Hepatic stellate cell (primary cell): ENCODE results near the gene OAS1.

Experiments
- DNase-seq: peaks from one replicate; pipeline ENCODE4 v3.0.0; 2011; ENCODE audit warnings: low spot score

Gene OAS1

DNA sequence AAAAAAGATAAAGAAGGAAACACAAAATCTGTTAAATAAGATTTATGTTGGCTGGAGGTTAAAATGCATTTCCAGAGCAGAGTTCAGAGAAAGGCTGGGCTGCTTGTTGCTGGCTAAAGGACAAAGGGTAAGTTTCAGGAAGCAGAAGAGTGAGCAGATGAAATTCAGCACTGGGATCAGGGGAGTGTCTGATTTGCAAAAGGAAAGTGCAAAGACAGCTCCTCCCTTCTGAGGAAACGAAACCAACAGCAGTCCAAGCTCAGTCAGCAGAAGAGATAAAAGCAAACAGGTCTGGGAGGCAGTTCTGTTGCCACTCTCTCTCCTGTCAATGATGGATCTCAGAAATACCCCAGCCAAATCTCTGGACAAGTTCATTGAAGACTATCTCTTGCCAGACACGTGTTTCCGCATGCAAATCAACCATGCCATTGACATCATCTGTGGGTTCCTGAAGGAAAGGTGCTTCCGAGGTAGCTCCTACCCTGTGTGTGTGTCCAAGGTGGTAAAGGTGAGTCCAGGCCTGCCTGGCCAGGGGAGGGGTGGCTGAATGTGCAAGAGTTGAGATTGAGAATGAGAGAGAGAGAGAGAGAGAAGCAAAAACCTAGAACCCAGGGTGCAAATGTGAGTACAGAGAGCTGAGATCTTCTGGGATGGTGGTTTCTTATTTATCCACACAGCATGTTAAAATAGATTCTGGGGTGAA lies at the start of gene OAS1:
OAS1 (plus strand) TSS at position 251 of the 703 bp plus-strand sequence; CDS start at position 329, 78 bp downstream.
- DNase-seq, result peak; percentile 32

DNA sequence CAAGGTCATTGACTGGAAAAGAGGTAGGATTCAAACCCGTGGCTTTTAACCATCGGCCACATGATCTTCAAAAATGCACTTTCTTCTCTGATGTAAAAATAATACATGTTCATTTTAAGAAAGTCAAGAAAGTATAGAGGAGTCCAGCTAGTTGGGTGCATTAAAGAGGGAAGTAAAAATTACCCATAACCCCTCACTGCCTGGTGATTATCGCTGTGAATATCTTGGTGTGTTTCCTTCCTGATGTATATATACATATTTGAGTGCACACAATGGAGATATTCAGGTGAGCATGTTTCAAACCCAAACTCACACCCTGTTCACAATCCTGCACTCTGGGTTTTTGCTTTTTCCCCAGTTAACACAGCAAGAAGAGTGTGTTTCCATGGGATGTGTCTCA lies 47.5 kb upstream of the OAS1 start:
- DNase-seq, result no peak

DNA sequence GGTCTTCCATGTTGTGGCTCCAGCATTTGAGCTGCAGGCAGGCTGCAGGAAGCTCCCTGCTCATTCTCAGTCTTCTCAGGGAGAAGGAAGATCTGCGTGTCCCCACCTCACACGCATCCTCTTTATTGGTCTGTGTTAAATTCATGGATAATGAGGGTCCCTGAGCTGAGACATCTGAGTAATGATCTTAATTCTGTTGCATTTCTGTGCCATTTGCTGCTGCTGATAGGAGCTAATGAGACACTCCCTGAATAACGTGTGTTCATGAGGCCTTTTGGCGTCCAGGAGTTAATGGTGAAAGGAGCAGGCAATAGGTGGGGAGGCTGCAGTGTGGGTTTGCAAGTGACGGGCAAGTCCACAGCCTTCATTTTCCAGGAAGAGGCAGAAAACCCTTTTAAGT lies 46.6 kb upstream of the OAS1 start:
- no peak for DNase-seq

DNA sequence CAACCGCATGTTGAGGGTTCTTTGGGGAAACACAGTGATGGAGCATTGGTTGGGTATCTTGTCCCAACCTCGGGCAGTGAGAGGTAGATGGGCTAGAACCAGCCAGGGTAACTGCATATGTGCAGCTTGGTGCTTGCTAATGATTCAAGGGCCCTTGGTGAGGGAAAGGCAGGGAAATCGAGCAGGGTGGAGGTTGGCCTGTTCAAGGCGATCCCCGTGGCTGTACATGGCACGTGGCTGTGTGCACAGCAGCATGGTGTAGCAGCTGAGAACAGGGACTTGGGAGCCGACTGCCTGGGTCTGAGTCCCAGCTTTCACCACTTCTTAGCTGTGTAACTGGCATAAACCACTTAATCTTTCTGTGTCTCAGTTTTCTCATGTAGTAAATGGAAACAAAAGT lies 45.5 kb upstream of the OAS1 start:
- DNase-seq, result no peak

DNA sequence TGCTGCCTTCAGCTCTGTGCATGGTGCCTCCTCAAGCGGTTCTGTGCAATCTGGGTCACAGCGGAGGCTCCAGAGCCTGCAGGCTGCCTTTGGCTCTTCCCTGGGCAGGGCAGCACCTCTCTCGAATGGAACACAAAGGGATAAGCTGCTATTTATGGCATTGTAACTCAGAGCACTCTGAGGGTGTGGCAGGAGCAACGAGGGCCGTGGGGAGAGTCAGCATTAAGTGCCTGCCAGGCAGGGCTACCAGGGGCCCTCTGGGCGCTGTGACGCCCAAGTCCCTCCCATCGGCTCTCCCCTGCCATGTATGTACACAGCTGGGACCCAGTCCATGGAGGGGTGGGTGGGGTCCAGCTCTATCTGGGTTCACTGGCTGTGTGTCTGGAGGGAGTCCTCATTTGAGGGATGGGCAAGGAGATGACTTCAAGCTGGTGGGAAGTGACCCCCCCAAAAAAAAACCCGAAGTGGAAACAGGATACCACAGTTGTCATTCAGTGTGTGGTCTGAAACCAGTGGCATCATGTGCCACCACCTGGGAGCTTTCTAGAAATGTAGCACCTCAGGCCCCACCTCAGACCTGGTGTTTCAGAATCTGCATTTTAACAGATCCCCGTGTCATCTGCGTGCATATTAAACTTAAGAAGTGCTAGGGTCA lies 44.0 kb upstream of the OAS1 start:
- DNase-seq, result no peak

DNA sequence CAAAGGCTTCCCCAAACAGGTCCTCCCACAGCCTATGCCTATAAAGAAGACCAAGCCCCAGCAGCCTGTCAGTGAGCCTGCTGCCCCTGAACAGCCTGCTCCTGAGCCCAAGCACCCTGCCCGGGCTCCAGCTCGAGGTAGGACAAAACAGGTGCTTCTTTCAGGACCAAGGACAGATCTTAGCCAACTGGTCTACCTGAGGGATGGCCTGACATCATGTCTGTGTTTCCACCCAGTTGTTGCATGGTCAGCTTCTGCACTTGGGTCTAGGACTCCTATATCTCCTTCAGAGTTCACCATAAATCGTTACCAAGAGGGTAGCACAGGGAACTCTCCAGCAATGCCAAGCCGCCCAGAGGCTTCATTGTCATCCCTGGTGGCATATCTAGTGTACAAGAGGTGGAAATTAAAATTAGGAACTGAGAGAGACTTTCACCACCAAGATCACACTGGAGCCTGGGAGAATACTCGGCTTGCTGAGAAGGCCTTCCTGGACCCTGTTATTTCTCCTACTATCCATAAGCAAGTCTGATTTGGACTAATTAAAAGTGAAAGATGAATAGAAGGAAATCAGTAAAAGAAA lies 38.2 kb upstream of the OAS1 start:
- no peak for DNase-seq

DNA sequence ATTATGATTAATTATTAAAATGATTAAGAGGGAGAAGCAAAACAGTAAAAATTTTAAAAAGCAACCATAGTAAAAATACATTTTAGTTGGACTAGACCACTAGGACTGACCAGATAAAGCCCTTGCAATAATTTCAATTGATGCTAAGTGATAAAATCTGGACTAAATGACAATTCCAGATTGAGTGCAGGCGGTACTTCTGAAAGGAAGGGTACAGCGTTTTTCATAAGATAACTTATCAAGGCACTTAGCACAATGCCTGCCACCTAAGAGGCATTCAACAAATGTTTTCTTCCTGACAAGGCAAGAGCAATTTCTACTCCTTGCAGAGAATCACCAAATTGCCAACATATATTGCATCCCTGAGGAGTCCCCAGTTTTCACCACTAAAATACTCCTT lies 37.7 kb upstream of the OAS1 start:
- DNase-seq, result no peak

DNA sequence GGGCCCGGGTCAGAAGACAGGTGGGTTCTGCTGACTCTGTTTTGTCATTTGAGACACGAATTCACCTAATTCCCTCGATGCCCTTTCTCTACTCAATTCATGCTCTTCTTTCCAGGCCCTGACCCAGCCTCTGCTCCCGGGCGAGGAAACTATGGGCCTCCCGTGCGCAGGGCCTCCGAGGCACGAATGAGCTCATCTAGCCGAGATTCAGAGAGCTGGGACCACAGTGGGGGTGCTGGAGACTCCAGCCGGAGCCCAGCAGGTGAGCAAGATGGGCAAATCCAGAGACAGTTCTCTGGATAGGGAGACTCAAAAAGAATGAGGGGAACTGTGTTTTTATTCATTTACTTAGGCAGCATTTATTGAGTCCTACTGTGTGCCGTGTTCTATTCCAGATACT lies 37.0 kb upstream of the OAS1 start:
- no peak for DNase-seq

DNA sequence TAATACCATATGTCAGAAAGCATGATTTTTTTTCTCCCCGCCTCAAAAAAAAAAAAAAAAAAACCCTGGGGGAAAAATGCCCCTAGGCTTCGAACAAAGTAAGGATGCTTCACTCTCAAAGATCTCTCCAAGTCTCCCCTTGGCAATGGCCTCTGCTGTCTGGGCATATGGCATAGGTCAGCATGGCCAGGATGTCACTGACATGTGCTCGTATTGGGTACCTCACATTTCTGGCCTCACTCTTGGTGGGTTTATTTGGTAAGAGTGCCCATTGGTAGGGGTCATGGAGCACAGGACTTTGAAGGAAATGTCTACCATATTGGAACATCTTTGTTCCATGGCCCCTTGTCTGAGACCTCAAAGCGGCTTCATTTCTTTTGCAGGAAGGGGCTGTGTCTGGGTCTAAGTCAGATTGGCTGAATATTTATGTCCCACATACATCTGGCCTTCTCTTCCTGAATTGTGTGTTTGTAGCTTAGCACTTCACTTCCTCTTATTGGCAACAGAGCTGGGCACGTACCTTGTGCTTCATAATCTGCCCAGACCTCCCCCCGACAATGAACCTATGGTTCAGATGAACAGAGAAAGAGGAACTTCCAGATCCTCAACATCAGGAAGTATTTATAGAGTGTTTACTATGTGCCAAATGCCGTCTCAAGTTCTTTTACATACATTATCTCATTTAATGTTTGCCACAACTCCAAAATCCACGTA lies 36.3 kb upstream of the OAS1 start:
- DNase-seq, result no peak

DNA sequence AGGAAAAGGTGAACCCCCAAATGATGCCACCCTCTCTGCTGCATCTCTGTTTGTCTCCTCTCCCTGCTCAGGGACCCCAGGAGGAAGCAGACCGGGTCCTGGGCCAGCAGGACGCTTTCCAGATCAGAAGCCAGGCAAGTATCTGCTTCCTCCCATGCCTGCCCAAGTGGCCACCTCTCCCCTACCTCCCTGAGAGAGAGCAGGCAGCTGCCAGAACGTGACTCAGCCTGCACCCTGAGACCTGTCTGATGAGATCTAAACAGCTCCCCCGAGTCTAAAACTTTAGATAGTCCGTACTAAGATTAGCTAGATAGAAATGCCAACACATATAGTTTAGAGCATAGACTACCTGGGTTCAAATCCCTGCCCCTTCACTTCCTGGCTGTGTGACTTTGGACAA lies 31.2 kb upstream of the OAS1 start:
- no peak for DNase-seq

DNA sequence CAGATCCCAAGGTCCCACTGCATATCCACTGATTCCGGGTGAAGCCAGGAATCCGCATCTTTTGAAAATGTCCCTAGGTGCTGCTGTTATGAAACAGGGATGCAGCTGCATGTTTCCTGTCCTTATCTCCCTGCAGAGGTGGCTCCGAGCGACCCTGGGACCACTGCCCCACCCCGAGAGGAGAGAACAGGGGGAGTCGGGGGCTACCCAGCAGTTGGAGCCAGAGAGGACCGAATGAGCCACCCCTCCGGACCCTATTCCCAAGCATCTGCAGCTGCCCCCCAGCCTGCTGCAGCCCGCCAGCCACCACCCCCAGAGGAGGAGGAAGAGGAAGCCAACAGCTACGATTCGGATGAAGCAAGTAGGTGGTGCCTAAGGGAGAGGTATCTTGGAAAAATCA lies 30.3 kb upstream of the OAS1 start:
- no peak for DNase-seq

DNA sequence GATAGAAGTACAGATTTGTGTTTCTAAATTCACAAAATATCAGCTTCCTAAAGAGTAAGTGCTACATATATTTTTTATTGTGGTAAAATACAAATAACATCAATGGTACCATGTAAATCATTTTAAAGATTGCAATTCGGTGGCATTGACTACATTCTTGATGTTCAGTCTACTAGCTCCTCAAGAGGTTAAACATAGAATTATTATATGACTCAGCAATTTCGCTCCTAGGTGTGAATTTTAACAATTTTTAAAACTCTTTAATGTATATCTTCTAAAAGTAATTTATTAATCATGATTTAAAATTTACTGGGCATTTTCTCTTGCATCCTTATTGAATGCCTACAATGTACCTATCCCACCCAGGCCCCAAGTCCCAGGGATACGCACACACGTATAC lies 29.8 kb upstream of the OAS1 start:
- DNase-seq, result no peak

DNA sequence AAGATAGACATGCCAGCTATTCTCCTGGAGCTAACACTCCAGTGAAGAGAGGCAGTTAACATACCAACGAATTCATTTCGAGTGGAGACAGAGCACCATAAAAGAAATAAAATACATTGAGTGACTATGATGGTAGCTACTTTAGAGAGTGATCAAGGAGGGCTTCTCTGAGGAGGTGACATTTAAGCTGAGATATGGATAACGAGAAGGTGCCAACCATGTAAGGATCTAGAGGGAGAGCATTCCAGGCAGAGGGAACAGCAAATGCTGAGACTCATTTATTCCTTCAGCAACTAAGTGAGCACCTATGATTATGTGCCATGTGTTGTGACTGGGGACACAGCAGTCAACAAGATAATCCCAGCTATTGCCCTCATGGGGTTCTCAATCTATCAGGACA lies 28.3 kb upstream of the OAS1 start:
- DNase-seq, result no peak

DNA sequence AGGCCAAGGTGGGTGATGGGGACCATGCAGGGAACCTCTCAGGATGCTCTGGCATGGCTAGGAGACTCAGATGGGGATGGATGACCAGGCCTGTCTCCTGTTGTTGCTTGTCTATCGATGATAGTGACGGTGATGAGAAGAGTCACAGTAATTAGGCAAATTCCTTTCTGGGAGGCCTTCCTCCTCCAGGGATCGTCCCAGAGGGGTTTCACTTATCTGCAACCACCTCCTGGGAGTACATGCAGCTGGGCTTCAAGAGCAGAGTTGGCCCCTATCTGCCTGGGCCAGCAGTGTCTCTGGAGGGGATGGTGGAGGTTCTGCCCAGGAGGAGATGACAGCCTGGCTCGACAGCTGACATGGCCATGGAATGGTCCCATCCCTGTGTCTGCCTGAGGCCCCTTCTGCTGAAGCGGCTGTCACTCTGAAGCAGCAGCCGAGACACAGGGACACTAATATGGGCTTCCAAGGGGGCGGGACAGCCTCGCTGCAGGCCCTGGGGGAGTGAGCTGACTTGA lies 27.5 kb upstream of the OAS1 start:
- DNase-seq, result no peak

DNA sequence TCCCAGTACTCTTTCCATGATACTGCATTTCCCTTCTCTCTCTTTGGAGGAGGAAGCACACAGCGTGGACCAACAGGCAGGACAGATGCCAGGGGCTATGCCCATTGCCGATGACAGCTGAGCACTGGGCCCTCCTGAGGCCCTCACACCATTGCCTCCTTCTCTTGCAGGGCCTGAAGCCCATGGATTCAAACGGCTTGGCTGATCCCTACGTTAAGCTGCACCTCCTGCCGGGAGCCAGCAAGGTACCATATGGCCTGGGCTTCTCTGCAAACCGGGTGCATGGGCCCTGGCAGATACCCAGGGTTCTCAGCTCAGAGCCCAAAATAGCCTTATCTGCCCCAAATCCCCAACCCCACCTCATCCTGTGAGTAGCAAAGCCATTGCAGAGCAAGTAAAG lies 25.2 kb upstream of the OAS1 start:
- DNase-seq, result no peak

DNA sequence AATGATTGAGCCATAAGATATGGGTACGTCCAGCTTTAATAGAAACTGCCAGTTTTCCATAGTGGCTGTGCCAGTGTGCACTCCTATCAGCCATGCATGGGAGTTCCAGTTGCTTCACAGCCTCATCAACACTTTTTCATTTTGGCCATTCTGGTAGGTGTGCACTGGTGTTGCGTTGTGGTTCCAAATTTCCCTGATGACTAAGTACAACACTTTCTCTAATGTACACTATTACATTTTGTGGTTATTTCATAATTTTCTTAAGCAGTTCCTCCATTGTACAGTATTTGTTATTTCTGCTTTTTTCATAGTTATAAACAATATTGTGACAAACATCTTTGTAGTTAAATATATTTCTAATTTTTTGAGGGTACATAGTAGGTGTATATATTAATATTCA lies 21.5 kb upstream of the OAS1 start:
- DNase-seq, result no peak

DNA sequence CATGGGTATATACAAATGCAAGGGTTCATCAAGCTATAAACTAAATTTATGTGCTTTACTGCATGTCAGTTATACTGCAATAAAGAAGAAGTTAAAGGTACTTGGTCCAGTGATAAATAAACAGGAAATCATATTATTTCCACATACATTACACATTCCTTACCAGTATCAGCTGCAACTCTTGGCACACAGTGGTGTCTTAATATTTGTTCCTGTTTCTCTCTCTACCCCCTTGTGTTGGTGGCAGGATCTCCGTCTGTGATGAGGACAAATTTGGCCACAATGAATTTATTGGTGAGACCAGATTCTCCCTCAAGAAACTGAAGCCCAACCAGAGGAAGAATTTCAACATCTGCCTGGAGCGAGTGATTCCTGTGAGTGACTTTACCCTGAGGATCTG lies 19.2 kb upstream of the OAS1 start:
- DNase-seq, result no peak

DNA sequence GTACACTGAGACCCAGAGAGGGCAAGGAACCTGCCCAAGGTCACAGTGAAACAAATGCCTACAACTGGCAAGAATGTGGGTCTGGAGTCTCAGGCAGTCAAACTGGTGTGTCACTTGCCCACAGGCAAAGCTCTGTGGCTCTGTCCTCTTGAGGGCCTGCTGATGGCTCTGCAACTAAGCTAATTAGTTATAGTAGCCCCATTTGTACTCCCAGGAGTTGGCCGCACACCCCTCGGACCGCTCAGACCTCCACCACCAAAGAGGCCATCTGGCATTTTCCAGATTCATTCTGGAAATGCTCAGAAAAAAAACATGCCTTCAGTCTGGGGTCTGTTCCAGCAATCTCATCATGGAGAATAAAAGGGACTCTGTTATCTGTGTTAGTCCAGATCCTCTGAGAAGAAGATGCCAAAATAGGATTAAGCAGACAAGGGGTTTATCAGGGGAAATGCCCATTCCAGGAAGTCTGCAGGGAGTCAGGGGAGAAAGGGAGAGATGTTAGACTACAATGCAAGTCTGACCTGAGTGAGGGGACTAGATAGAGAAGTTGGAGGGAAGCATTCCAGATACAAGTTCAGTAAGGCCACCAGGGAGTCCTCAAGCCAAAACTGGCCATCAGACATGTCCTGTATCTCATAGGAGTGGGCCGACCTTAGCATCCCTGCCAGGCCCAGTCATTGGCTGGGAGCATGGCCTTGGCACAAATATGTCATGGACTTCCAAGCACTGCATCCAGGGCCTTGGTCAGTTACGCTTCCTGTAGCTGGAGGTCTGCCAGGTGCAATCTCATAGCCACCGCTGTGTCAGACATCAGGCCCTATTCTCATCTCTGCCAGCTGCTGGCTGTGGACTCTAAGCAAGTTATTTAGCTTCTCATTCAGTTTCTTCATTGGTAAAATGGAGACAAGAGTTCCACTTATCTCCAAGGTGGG lies 15.4 kb upstream of the OAS1 start:
- no peak for DNase-seq

DNA sequence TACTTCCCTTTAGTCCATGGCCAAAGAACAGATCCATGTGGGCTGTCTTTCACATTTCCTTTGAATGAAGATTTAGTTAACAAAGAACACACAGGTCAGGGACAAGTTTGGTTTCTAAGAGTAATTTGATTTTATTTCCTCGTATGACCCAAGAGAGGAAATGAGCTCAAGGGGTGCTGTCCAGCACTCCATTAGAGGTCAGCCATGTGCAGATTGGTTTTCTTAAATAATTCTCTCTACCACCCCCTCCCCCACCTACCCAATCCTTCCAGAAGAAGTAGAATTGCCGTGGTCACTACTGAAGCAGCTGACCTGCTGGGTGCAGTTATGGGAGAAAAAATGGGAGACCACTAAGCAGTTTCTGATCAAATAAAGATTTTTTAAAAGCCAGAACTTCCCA lies 13.9 kb upstream of the OAS1 start:
- no peak for DNase-seq

DNA sequence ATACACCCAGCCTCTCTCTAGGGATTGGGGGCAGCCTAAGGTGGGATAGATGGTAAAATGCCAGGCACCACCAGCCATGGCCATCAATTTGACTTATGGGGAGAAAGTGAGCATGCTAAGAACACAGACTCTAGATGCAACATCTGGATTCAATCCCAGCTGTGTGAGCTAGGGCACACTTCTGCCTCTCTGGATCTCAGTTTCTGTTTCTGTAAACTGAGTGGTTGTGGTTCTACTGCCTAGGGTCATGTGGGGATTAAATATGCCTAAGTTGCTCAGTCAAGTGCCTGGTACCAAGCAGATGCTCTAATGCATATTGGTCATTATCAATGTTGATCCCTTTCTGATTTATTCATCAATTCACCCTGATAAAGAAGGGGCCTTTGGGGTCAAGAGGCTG lies 12.6 kb upstream of the OAS1 start:
- DNase-seq, result no peak

DNA sequence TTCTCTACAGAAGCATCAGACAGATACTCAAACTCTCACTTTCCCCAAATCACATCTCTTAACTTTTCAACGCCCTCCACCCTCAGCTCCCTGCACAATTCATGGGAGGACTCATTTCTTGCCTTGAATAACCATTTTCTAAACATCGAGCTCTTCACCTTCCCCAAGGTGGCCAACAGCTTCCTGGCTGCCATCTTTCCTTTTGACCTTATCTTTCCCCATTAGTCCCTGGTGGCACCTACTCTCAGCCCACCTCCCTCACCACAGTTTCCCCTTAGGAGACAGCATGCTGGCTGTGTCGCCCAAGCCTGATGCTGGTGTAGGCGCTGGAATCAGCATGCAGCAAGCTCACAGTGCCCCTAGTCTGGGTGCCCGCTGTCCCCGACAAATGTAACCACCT lies 8.4 kb upstream of the OAS1 start:
- DNase-seq, result no peak
